HAP-1 (cell line): ENCODE results near the gene FRY.

Experiments
- DNase-seq, 2 experiments: peaks; one replicate each; pipeline ENCODE4 v3.0.0-alpha.2; 2016 to 2020; ENCODE audit warnings: low spot score in 2 of 2
- H3K27me3 ChIP-seq: fragments of 250-450 bp; sonication (Bioruptor Pico); 2 replicates; pipeline ENCODE4 v1.5.1; 2020; ENCODE audit warnings: low read depth, mild to moderate bottlenecking, moderate library complexity
- H3K36me3 ChIP-seq: fragments of 250-450 bp; sonication (Bioruptor Pico); replicated peaks from 2 replicates; pipeline ENCODE4 v1.5.1; 2020; ENCODE audit warnings: mild to moderate bottlenecking
- H3K4me1 ChIP-seq: fragments of 250-450 bp; sonication (Bioruptor Pico); 2 replicates; pipeline ENCODE4 v1.5.1; 2020; ENCODE audit warnings: mild to moderate bottlenecking
- H3K4me3 ChIP-seq: fragments of 250-450 bp; sonication (Bioruptor Pico); 2 replicates; pipeline ENCODE4 v1.5.1; 2020; ENCODE audit warnings: mild to moderate bottlenecking, moderate library complexity
- H3K9me3 ChIP-seq: fragments of 250-450 bp; sonication (Bioruptor Pico); 2 replicates; pipeline ENCODE4 v1.5.1; 2020; ENCODE audit warnings: mild to moderate bottlenecking, moderate library complexity
- in situ Hi-C: fragments of 300-500 bp; cut with MboI; formaldehyde crosslinking; loops from 3 replicates; pipeline ENCODE4 v1.14.3; 2020; ENCODE audit warnings: low sequenced_read_pairs, inconsistent platforms, mixed read lengths

The FRY gene

GRCh38 chr13:32311188-32311897 lies 279.8 kb downstream of the FRY start:
- H3K27me3 ChIP-seq = no peaks in the 10 kb centered on the region
- no peaks in the 10 kb centered on the region for H3K9me3 ChIP-seq
- H3K36me3 ChIP-seq = 0 out of 2 replicates have a peak, but pooled peaks cover 2% of the 10 kb centered on the region
- peaks cover 16% of the 10 kb centered on the region for H3K4me1 ChIP-seq
- no peak for DNase-seq
- in situ Hi-C loops = loop anchor here (5.0 to 10.0 kb wide), 2 partner anchors 289 to 407 kb away; no protein-coding TSS in a partner anchor
- no peak overlapping the region for H3K4me3 ChIP-seq

- Histone ChIP-seq H3K27me3 (no peaks in the 10 kb centered on the region), H3K9me3 (no peaks in the 10 kb centered on the region), H3K4me1 (peaks cover 26% of the 10 kb centered on the region), H3K4me3 (peak overlapping the region; percentile 67), H3K36me3 (peaks cover 13% of the 10 kb centered on the region; the same call in 1 of the 2 replicates)
- peak; percentile 67 to 71 for DNase-seq
- in situ Hi-C loops = loop anchor here (5.0 to 10.0 kb wide), 2 partner anchors 292 to 410 kb away; no protein-coding TSS in a partner anchor
These were observed 283.0 kb downstream of the FRY start for GRCh38 chr13:32314271-32315237.

- DNase-seq = peak; percentile 94 to 97
- in situ Hi-C loops = loop anchor here (10.0 kb wide), 1 partner anchor 411 kb away; no protein-coding TSS in a partner anchor
- peak within 1 kb of the TSS; percentile 67 for H3K4me3 ChIP-seq
These were observed 283.9 kb downstream of the FRY start, which contains the start of the genes BRCA2 and ZAR1L for GRCh38 chr13:32315238-32316027. Gene BRCA2 (plus strand): TSS chr13:32315508. CDS start chr13:32316461, 953 bp downstream. Gene ZAR1L (minus strand): TSS chr13:32315363. CDS start chr13:32311925, 3,438 bp downstream.

GRCh38 chr13:32316028-32316339 lies 284.4 kb downstream of the FRY start:
- in situ Hi-C loops = loop anchor here (10.0 kb wide), 1 partner anchor 411 kb away; no protein-coding TSS in a partner anchor
- DNase-seq = no peak
- Histone ChIP-seq H3K36me3 (peaks cover 21% of the 10 kb centered on the region), H3K4me1 (peaks cover 22% of the 10 kb centered on the region), H3K27me3 (no peaks in the 10 kb centered on the region), H3K9me3 (no peaks in the 10 kb centered on the region), H3K4me3 (peak overlapping the region; percentile 67)

More at GRCh38 chr13:32315238-32316027, 283.9 kb downstream of the FRY start, which contains the start of the genes BRCA2 and ZAR1L:
- peaks cover 22% of the 10 kb centered on the region for H3K4me1 ChIP-seq
- H3K27me3 ChIP-seq = no peaks in the 10 kb centered on the region
- H3K36me3 ChIP-seq = peaks cover 20% of the 10 kb centered on the region
- H3K9me3 ChIP-seq = no peaks in the 10 kb centered on the region

- H3K9me3 ChIP-seq = no peaks in the 10 kb centered on the region
- H3K4me1 ChIP-seq = peaks cover 22% of the 10 kb centered on the region
- peak overlapping the region; percentile 67 for H3K4me3 ChIP-seq
- no peak for DNase-seq
- in situ Hi-C loops = loop anchor here (10.0 kb wide), 1 partner anchor 412 kb away; no protein-coding TSS in a partner anchor
- H3K36me3 ChIP-seq = peaks cover 21% of the 10 kb centered on the region
- no peaks in the 10 kb centered on the region for H3K27me3 ChIP-seq
These were observed 284.9 kb downstream of the FRY start for GRCh38 chr13:32316501-32316900.

- in situ Hi-C loops = loop anchor here (10.0 kb wide), 1 partner anchor 413 kb away; no protein-coding TSS in a partner anchor
- no peak overlapping the region for H3K4me3 ChIP-seq
- H3K4me1 ChIP-seq = peaks cover 22% of the 10 kb centered on the region
- no peaks in the 10 kb centered on the region for H3K9me3 ChIP-seq
- H3K27me3 ChIP-seq = no peaks in the 10 kb centered on the region
- peaks cover 21% of the 10 kb centered on the region for H3K36me3 ChIP-seq
- no peak for DNase-seq
These were observed 286.3 kb downstream of the FRY start for GRCh38 chr13:32317716-32318465.

GRCh38 chr13:32320528-32320927 lies 289.0 kb downstream of the FRY start:
- Histone ChIP-seq H3K36me3 (peaks cover 27% of the 10 kb centered on the region), H3K4me1 (peaks cover 13% of the 10 kb centered on the region), H3K9me3 (no peaks in the 10 kb centered on the region), H3K4me3 (no peak overlapping the region), H3K27me3 (no peaks in the 10 kb centered on the region)
- in situ Hi-C loops = no loop called here
- DNase-seq = no peak

- no peaks in the 10 kb centered on the region for H3K9me3 ChIP-seq
- H3K36me3 ChIP-seq = peaks cover 30% of the 10 kb centered on the region
- in situ Hi-C loops = no loop called here
- no peak for DNase-seq
- H3K4me1 ChIP-seq = no peaks in the 10 kb centered on the region
- H3K4me3 ChIP-seq = no peak overlapping the region
- no peaks in the 10 kb centered on the region for H3K27me3 ChIP-seq
These were observed 292.3 kb downstream of the FRY start for GRCh38 chr13:32323912-32324311.

- DNase-seq = no peak
- H3K27me3 ChIP-seq = no peaks in the 10 kb centered on the region
- H3K4me1 ChIP-seq = no peaks in the 10 kb centered on the region
- in situ Hi-C loops = no loop called here
- peaks cover 45% of the 10 kb centered on the region for H3K36me3 ChIP-seq
- no peaks in the 10 kb centered on the region for H3K9me3 ChIP-seq
- no peak overlapping the region for H3K4me3 ChIP-seq
These were observed 298.9 kb downstream of the FRY start for GRCh38 chr13:32330441-32330840.

GRCh38 chr13:32334671-32335070 lies 303.1 kb downstream of the FRY start:
- no peak overlapping the region for H3K4me3 ChIP-seq
- H3K9me3 ChIP-seq = no peaks in the 10 kb centered on the region
- H3K4me1 ChIP-seq = no peaks in the 10 kb centered on the region
- in situ Hi-C loops = no loop called here
- no peaks in the 10 kb centered on the region for H3K27me3 ChIP-seq
- H3K36me3 ChIP-seq = peaks cover 39% of the 10 kb centered on the region
- no peak for DNase-seq

GRCh38 chr13:32340914-32341313 lies 309.3 kb downstream of the FRY start:
- Histone ChIP-seq H3K36me3 (peaks cover 9% of the 10 kb centered on the region), H3K4me3 (no peak overlapping the region), H3K27me3 (no peaks in the 10 kb centered on the region), H3K9me3 (no peaks in the 10 kb centered on the region), H3K4me1 (no peaks in the 10 kb centered on the region)
- in situ Hi-C loops = no loop called here
- DNase-seq = no peak

- in situ Hi-C loops = no loop called here
- Histone ChIP-seq H3K27me3 (no peaks in the 10 kb centered on the region), H3K9me3 (no peaks in the 10 kb centered on the region), H3K4me1 (no peaks in the 10 kb centered on the region), H3K4me3 (no peak overlapping the region), H3K36me3 (peaks cover 5% of the 10 kb centered on the region)
- no peak for DNase-seq
These were observed 316.1 kb downstream of the FRY start for GRCh38 chr13:32347651-32348050.
